OCI-LY7 (cell line): Measurements from ENCODE around the gene TAPBPL. TPM values are rescaled to one million over a fixed set of nuclear protein-coding genes. Genes with fewer than 3 reads are reported as not detected.

ENCODE experiments used
- BruUV-seq: library from RNA; stranded (reverse); fragments of 400-500 nt; replicated peaks from 2 replicates; lab custom pipeline; 2021; lab: Mats Ljungman, UMichigan
- CTCF ChIA-PET: fragments of 300-600 bp; sonication (Branson Sonifier 250); formaldehyde crosslinking; loops from one replicate; lab custom pipeline; 2022; ENCODE audit warnings: antibody characterized with exemption; ENCODE audit not compliant: unreplicated experiment; lab: Charles Lee
- POLR2A ChIA-PET: fragments of 300-600 bp; sonication (Branson Sonifier 250); formaldehyde crosslinking; loops from one replicate; lab custom pipeline; 2022; ENCODE audit warnings: antibody characterized with exemption; lab: Charles Lee
- DNase-seq: peaks from one replicate; pipeline ENCODE4 v3.0.0-alpha.2; 2015; ENCODE audit warnings: low spot score
- H2AFZ ChIP-seq: fragments of 200-600 bp; sonication (generic), shearing (Covaris generic); 2 replicates; pipeline ENCODE4 v1.6.1; 2014; ENCODE audit warnings: mild to moderate bottlenecking, antibody characterized with exemption, low read length, moderate library complexity
- H3K27ac ChIP-seq: fragments of 200-600 bp; sonication (generic); 2 replicates; pipeline ENCODE4 v1.5.1; 2014; ENCODE audit warnings: mixed run types, low read depth, mild to moderate bottlenecking, moderate library complexity, low read length, inconsistent platforms; ENCODE audit not compliant: poor library complexity, severe bottlenecking
- H3K36me3 ChIP-seq: fragments of 200-600 bp; sonication (generic); 2 replicates; pipeline ENCODE4 v1.6.1; 2014; ENCODE audit warnings: mild to moderate bottlenecking, antibody characterized with exemption, low read length, moderate library complexity, mixed read lengths; ENCODE audit not compliant: insufficient read depth
- H3K4me1 ChIP-seq: fragments of 200-600 bp; sonication (generic); 2 replicates; pipeline ENCODE4 v1.5.1; 2014; ENCODE audit warnings: mild to moderate bottlenecking, low read length; ENCODE audit not compliant: insufficient read depth, poor library complexity, severe bottlenecking
- H3K4me2 ChIP-seq: fragments of 200-600 bp; sonication (generic); 2 replicates; pipeline ENCODE4 v1.6.1; 2014; ENCODE audit warnings: mild to moderate bottlenecking, low read length
- H3K4me3 ChIP-seq: fragments of 200-600 bp; sonication (generic); 2 replicates; pipeline ENCODE4 v1.5.1; 2014; ENCODE audit warnings: mild to moderate bottlenecking, low read depth, low read length; ENCODE audit not compliant: poor library complexity, severe bottlenecking
- H3K79me2 ChIP-seq: fragments of 200-600 bp; sonication (generic); 2 replicates; pipeline ENCODE4 v1.6.1; 2016; ENCODE audit warnings: low read depth, mild to moderate bottlenecking, low read length, moderate library complexity, mixed read lengths; ENCODE audit not compliant: insufficient read depth
- H3K9me2 ChIP-seq: fragments of 200-600 bp; sonication (generic); 2 replicates; pipeline ENCODE4 v1.6.1; 2016; ENCODE audit warnings: mild to moderate bottlenecking, low read length, mixed read lengths; ENCODE audit not compliant: insufficient read depth
- H3K9me3 ChIP-seq: fragments of 200-600 bp; sonication (generic); 2 replicates; pipeline ENCODE4 v1.6.1; 2014; ENCODE audit warnings: mild to moderate bottlenecking, mixed run types, low read length, mixed read lengths
- H4K20me1 ChIP-seq: fragments of 200-600 bp; sonication (generic); 2 replicates; pipeline ENCODE4 v1.6.1; 2014; ENCODE audit warnings: mild to moderate bottlenecking, antibody characterized with exemption, low read length, moderate library complexity, mixed read lengths; ENCODE audit not compliant: insufficient read depth
- EZH2phosphoT487 ChIP-seq: fragments of 200-600 bp; sonication (generic); IDR thresholded peaks from 2 replicates; pipeline ENCODE4 v1.6.1; 2018; ENCODE audit warnings: low read depth, borderline replicate concordance, mild to moderate bottlenecking, mixed run types, antibody characterized with exemption, low read length, moderate library complexity, mixed read lengths
- intact Hi-C: fragments of 100-400 bp; cut with micrococcal nuclease; formaldehyde crosslinking; loops from one replicate; pipeline ENCODE4 v1.10.0; 2022; ENCODE audit not compliant: unreplicated experiment
- total RNA-seq, 2 experiments: library from RNA; depleted of rRNA in 1 of 2; stranded (reverse); fragments of >200 nt in 1 of 2; shearing (Covaris generic) in 1 of 2; gene quantifications; 2 replicates each; pipeline ENCODE4 v1.2.3, GENCODE V29; 2014 to 2022
- TF ChIP-seq, protein P1 (sequence below): fragments of 200-600 bp; sonication (generic); conservative IDR thresholded peaks from 2 replicates; pipeline ENCODE4 v1.5.1; 2014; ENCODE audit warnings: mild to moderate bottlenecking, antibody characterized with exemption, low read length, moderate library complexity, mixed read lengths

Gene TAPBPL
- total RNA-seq, 2 experiments from 2014 or later = 23.7 to 25.5 TPM

GRCh38 chr12:6492838-6493496 lies 41.1 kb downstream of the TAPBPL start, which contains the start of gene MRPL51:
Gene MRPL51, minus strand, starts transcription at chr12:6493262. Its CDS starts 126 bp downstream, at chr12:6493136.
- peak within 1 kb of the TSS; percentile 49; the same call in 1 of the 2 replicates for H2AFZ ChIP-seq
- H3K9me2 ChIP-seq = no peaks in the 10 kb centered on the region
- TF ChIP-seq EZH2phosphoT487 = no peak
- TF ChIP-seq, protein P1, sequence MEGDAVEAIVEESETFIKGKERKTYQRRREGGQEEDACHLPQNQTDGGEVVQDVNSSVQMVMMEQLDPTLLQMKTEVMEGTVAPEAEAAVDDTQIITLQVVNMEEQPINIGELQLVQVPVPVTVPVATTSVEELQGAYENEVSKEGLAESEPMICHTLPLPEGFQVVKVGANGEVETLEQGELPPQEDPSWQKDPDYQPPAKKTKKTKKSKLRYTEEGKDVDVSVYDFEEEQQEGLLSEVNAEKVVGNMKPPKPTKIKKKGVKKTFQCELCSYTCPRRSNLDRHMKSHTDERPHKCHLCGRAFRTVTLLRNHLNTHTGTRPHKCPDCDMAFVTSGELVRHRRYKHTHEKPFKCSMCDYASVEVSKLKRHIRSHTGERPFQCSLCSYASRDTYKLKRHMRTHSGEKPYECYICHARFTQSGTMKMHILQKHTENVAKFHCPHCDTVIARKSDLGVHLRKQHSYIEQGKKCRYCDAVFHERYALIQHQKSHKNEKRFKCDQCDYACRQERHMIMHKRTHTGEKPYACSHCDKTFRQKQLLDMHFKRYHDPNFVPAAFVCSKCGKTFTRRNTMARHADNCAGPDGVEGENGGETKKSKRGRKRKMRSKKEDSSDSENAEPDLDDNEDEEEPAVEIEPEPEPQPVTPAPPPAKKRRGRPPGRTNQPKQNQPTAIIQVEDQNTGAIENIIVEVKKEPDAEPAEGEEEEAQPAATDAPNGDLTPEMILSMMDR = no peak
- H3K79me2 ChIP-seq = peaks cover 49% of the 10 kb centered on the region
- peak within 1 kb of the TSS; percentile 96 for H3K27ac ChIP-seq
- peak within 1 kb of the TSS; percentile 91 for H3K4me3 ChIP-seq
- no peaks in the 10 kb centered on the region for H4K20me1 ChIP-seq
- ChIA-PET POLR2A (interaction anchor here (0.6 to 3.4 kb wide), 7 partner anchors 22 to 64 kb away, joined by 3 to 24 read pairs (median 4); partner anchors contain the start of genes TAPBPL and VAMP1), CTCF (interaction anchor here (0.6 to 0.9 kb wide), 2 partner anchors 22 to 45 kb away, joined by 3 read pairs; partner anchors contain the start of gene VAMP1)
- TSS peak; percentile 98 for BruUV-seq
- DNase-seq = peak; percentile 97
- peaks cover 55% of the 10 kb centered on the region for H3K36me3 ChIP-seq
- intact Hi-C loops = loop anchor here (1.0 to 5.0 kb wide), 3 partner anchors 23 to 204 kb away; partner anchors contain the start of gene VAMP1
- no peaks in the 10 kb centered on the region for H3K9me3 ChIP-seq
- H3K4me1 ChIP-seq = peaks cover 37% of the 10 kb centered on the region
- peak within 1 kb of the TSS; percentile 98 for H3K4me2 ChIP-seq

- H3K4me3 ChIP-seq = peak within 1 kb of the TSS; percentile 91
- peaks cover 37% of the 10 kb centered on the region for H3K4me1 ChIP-seq
- CTCF ChIA-PET = interaction anchor here (0.6 kb wide), 1 partner anchor 23 kb away, joined by 3 read pairs; the partner anchor contains the start of gene VAMP1
- H3K9me3 ChIP-seq = no peaks in the 10 kb centered on the region
- peaks cover 62% of the 10 kb centered on the region for H3K36me3 ChIP-seq
- peaks cover 56% of the 10 kb centered on the region for H3K79me2 ChIP-seq
- peak within 1 kb of the TSS; percentile 96 for H3K27ac ChIP-seq
- no peak for TF ChIP-seq EZH2phosphoT487
- TF ChIP-seq, protein P1 = peak; percentile 40; the same call in 1 of the 2 replicates
- H4K20me1 ChIP-seq = no peaks in the 10 kb centered on the region
- POLR2A ChIA-PET = interaction anchor here (0.6 to 3.4 kb wide), 12 partner anchors 17 to 67 kb away, joined by 3 to 24 read pairs (median 4); partner anchors contain the start of genes GAPDH, TAPBPL and VAMP1
- BruUV-seq = no TSS peak
- no peaks in the 10 kb centered on the region for H3K9me2 ChIP-seq
- DNase-seq = peak; percentile 98
- H2AFZ ChIP-seq = peak within 1 kb of the TSS; percentile 49; the same call in 1 of the 2 replicates
- H3K4me2 ChIP-seq = peak within 1 kb of the TSS; percentile 98
- intact Hi-C loops = loop anchor here (1.0 to 5.0 kb wide), 4 partner anchors 23 to 204 kb away; partner anchors contain the start of genes GAPDH and VAMP1
These were observed 41.8 kb downstream of the TAPBPL start, which contains the start of gene NCAPD2 for GRCh38 chr12:6493497-6494257. Gene NCAPD2, plus strand, starts transcription at chr12:6494102. Its CDS starts 997 bp downstream, at chr12:6495099.
